Stimulated activated CD8-positive, alpha-beta memory T cell treated with anti-CD3 and anti-CD28 coated beads, Interleukin-15, amount 100 ng/mL, for 24 hours (primary cell): ENCODE data around the gene CTSF.

Experiments
- DNase-seq: peaks from one replicate; pipeline ENCODE4 v3.0.0-alpha.2; 2020; ENCODE audit warnings: low read depth

The CTSF gene

DNA sequence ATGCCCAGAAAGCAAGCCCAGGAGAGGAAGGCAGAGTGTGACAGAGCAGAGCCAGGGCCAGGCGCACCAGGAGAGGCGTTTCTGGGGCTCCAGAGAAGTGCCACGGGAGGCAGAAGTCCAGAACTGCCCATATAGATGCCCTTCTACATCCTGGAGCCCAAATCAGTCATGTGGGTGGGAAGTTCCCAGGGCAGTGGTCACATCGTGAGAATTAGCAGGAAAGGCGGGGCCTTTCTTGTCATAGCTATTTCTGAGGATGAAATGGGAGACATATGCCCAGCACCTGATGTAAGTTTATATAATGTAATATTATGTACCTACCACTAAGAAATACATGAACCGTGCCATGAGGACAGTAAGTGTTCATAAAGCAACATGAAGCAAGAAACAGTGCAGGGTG is 35.6 kb downstream of the CTSF start:
- no peak for DNase-seq

DNA sequence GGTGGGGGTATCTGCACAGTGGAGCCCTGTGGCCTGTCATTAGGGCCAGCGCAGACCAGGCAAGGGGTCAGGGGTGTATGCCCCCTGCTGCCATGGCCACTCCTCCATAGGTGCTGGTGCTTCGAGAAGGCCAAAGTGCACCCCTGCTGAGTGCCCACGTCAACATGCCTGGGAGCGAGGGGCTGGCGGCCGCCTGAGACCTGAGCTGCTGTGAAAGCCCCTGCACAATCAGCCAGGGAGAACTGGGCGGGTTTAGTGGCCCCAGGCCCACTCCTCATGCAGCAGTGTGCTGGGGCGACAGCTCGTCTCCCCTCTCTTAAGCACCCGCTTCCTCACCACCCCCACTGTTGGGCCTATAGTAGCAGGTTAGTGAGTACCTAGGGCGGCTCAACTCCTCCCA is 36.6 kb downstream of the CTSF start:
- DNase-seq, result no peak

DNA sequence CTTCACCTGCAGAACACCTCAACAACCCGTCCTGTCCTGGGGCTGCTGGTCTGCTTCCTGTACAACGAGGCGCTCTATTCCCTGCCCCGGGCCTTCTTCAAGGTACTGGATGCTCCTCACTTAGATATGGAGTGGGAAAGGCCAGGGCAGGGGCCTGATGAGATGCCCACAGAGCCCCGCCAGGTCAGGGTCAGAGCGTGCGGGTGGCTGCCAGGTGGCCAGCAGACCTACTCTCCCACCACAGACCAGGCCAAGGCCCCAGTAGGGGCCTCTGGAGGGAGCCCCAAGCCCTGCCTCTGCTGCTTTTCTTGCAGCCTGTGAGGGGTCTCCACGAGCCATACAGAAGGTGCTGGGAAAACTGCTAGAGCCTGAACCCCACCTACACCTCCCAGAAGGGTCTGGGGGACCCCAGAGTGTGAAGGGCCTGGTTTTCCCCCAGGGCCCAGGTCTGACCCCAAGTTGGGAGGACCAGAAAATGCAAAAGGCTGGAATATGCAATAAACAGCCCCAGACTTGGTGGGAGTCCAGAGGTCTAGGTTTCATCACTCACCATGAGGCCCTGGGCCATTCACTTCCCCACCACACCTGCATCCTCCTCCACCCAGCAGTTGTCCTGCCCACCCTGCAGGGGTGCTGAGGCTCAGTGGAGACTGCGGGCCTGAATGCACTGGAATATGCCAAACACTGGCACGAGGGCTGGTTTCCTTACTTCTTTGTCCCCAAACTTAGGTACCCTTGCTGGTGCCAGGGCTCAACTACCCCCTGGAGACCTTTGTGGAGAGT is 37.3 kb downstream of the CTSF start:
- no peak for DNase-seq

DNA sequence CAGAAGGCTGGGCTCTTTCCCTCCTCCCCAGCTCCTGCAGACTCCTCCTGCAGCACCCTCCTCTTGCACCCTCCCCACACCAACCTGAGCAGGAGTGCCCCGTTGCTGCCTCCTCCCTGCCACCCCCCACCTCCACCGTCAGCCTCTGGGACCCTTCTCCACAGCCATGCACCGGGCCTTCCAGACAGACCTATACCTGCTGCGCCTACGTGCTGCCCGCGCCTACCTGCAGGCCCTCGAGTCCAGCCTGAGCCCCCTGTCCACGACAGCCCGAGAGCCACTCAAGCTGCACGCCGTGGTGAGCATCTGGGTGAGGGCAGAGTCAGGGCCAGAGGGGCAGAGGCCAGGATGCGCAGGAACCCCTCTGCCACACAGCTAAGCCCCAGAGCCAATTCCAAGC is 38.8 kb downstream of the CTSF start:
- no peak for DNase-seq

DNA sequence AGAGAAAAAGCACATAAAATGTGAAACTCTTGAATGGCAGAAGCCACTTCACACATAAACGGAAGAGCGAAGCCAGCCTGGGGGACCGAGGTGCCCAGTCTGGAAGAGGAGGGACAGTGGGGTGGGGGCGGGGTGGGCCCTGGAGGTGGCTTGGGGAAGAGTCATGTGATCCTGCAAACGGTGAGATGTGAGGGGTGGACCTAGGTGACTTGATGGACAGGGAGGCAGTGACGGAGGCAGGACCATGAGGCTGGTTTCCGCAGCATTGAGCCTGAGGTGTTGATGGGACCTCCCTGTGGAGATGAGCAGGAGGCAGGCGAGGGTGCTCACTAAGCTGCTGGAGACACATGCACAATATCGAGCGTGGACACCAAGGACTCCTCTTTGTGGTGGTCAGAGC is 39.3 kb downstream of the CTSF start:
- DNase-seq, result no peak

DNA sequence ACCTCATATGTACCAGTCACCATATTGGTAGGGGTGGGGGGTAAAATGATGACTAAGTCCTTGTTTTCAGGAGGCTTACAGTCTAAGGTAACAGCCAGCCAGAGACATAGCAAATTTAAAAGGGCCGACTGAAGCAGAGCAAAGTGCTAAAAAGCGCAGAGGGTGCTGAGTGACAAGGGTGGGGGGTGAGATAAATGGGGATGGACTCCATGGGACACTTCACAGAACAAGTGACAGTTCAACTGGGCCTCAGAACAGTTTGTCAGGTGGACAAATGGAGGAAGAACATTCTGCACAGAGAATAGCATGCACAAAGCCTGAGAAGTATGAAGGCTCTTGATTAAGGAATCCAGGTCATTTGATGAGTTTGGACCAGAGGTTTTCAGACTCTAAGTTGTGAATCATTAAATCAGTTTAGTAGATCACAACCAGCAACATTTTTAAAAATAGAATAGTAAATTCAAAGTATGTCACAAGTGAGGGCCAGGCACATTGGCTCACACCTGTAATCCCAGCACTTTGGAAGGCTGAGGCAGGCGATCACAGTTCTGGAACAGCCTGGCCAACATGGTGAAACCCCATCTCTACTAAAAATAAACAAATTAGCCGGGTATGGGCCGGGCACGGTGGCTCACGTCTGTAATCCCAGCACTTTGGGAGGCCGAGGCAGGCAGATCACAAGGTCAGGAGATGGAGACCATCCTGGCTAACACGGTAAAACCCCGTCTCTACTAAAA is 43.9 kb downstream of the CTSF start:
- DNase-seq, result no peak

DNA sequence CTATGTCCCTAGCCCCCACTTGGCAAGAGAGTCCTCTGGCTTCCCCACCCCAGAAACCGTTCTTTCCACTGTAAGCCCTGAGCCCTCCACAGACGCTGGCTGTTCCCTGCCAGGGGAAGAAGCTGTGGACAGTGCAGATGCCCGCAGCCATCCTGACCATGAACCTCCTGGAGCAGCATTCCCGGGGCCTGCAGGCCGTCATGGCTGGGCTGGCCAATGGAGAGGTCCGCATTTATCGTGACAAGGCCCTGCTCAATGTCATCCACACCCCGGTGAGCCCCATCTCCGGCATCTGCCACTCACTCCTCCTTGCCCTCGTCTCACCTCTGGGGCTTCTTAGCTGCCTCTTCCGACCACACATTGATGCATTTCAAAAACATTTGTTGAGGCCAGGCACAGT is 44.8 kb downstream of the CTSF start:
- DNase-seq, result no peak
